ENCODE measurements around the gene GAB1. TPM values are rescaled to one million over a fixed set of nuclear protein-coding genes. Genes with fewer than 3 reads are reported as not detected.
A peak's percentile ranks its signal among the peaks of the same experiment; 100 is the strongest.

Gene GAB1
- total RNA-seq, 1 experiment from 2014 or later = 3.8 TPM

DNA sequence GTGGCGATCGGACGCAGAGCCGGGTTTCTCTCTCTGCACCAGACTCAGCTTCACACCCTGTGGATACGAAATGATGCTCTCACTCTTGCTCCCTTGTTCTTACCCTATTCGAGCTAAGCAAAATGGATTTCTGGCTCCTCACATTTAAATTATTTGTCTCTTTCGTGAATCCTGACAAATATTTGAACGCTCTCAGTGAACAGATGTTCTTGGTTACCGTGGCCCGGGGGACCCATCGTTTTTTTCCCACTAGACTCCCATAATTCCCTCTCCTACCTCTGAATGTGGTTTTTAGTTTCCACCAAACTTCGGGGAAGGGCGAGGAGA lies 177.5 kb downstream of the GAB1 start:
- H3K9me3 ChIP-seq (ENCODE audit: control insufficient read depth in 1 of 2, insufficient read depth in 1 of 2, low read depth in 1 of 2, low read length in 2 of 2) = no peaks in the 10 kb centered on the region
- ChIA-PET RAD21 (ENCODE audit: low non-redundant PET in 1 of 2, low total read pairs in 2 of 2, uncharacterized antibody in 2 of 2, unreplicated experiment in 2 of 2) (no interaction called here), POLR2A (interaction anchor here (1.4 kb wide), 1 partner anchor 13 kb away, joined by 3 read pairs; no protein-coding TSS in a partner anchor), CTCF (no interaction called here)
- peaks cover 12% of the 10 kb centered on the region; the same call in 1 of the 2 replicates for H4K20me1 ChIP-seq (ENCODE audit: insufficient read depth)
- no peak overlapping the region for H2AFZ ChIP-seq (ENCODE audit: low read depth, low read length, poor library complexity, severe bottlenecking)
- BruUV-seq (replicated peaks) = no TSS peak
- peaks cover 3 to 16% of the 10 kb centered on the region in 2 experiments; a peak in 3 of 4 replicates for H3K4me1 ChIP-seq (ENCODE audit: control insufficient read depth in 1 of 2, insufficient read depth in 2 of 2, low read length in 2 of 2)
- peak overlapping the region; percentile 85 for H3K9ac ChIP-seq (ENCODE audit: low read length)
- H3K9me2 ChIP-seq (ENCODE audit: insufficient read depth) = no peaks in the 10 kb centered on the region
- intact Hi-C loops (cut with micrococcal nuclease) = no loop called here
- H3K4me3 ChIP-seq (replicated peaks in 1 of 2; ENCODE audit: low read depth in 1 of 2, low read length in 2 of 2) = peak overlapping the region; percentile 66 to 87
- H3K36me3 ChIP-seq (ENCODE audit: control insufficient read depth in 1 of 2, insufficient read depth in 2 of 2, low read length in 2 of 2) = peaks cover 15 to 17% of the 10 kb centered on the region in 2 experiments; a peak in 3 of 4 replicates
- no peak for ATAC-seq
- peaks cover 56% of the 10 kb centered on the region for H3K79me2 ChIP-seq (ENCODE audit: insufficient read depth, low read length)
- H3K27ac ChIP-seq (ENCODE audit: low read depth, low read length) = peak overlapping the region; percentile 95
- H3K4me2 ChIP-seq (ENCODE audit: low read length) = peak overlapping the region; percentile 79
- H3K27me3 ChIP-seq (ENCODE audit: insufficient read depth, low read length) = no peaks in the 10 kb centered on the region
- no peak for DNase-seq (ENCODE audit: low read depth, low spot score)
- TF ChIP-seq, protein P1, sequence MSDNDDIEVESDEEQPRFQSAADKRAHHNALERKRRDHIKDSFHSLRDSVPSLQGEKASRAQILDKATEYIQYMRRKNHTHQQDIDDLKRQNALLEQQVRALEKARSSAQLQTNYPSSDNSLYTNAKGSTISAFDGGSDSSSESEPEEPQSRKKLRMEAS (IDR thresholded peaks at IDR 0.05) = 0 out of 2 replicates have a peak, but pooled peaks have one; percentile 12
- no peak for TF ChIP-seq EZH2phosphoT487 (IDR thresholded peaks at IDR 0.05; ENCODE audit: borderline replicate concordance)

DNA sequence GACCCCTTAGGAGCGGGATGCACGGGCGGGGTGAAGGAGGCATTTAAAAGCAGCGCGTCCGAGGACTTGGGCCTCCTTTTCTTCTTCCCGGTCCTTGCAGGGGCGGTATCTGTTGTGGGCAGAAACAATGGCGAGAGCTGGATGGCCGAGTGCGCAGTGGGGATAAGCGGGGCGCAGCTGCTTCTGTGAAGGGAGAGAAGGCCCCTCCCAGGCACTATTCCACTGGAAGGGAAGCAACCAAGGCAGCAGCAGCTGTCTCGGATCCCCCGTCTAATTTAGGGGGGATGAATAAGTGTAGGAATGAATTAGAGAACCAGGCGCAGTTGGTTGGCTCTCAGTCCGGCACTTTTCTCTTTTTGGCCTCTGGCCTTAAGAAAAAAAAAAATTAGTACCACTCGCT lies 177.8 kb downstream of the GAB1 start:
- Histone ChIP-seq H3K4me2 (ENCODE audit: low read length) (peak overlapping the region; percentile 79), H3K9ac (ENCODE audit: low read length) (peak overlapping the region; percentile 85), H3K4me1 (ENCODE audit: control insufficient read depth in 1 of 2, insufficient read depth in 2 of 2, low read length in 2 of 2) (peaks cover 3 to 16% of the 10 kb centered on the region in 2 experiments; a peak in 3 of 4 replicates), H3K9me2 (ENCODE audit: insufficient read depth) (no peaks in the 10 kb centered on the region), H3K4me3 (replicated peaks in 1 of 2; ENCODE audit: low read depth in 1 of 2, low read length in 2 of 2) (peak overlapping the region; percentile 66 to 87), H3K79me2 (ENCODE audit: insufficient read depth, low read length) (peaks cover 60% of the 10 kb centered on the region), H3K27me3 (ENCODE audit: insufficient read depth, low read length) (no peaks in the 10 kb centered on the region), H2AFZ (ENCODE audit: low read depth, low read length, poor library complexity, severe bottlenecking) (no peak overlapping the region), H4K20me1 (ENCODE audit: insufficient read depth) (peaks cover 16% of the 10 kb centered on the region; the same call in 1 of the 2 replicates), H3K9me3 (ENCODE audit: control insufficient read depth in 1 of 2, insufficient read depth in 1 of 2, low read depth in 1 of 2, low read length in 2 of 2) (no peaks in the 10 kb centered on the region), H3K27ac (ENCODE audit: low read depth, low read length) (peak overlapping the region; percentile 95), H3K36me3 (ENCODE audit: control insufficient read depth in 1 of 2, insufficient read depth in 2 of 2, low read length in 2 of 2) (peaks cover 18 to 21% of the 10 kb centered on the region in 2 experiments)
- BruUV-seq (replicated peaks) = TSS peak; percentile 44
- ChIA-PET CTCF (no interaction called here), POLR2A (no interaction called here), RAD21 (ENCODE audit: low non-redundant PET in 1 of 2, low total read pairs in 2 of 2, uncharacterized antibody in 2 of 2, unreplicated experiment in 2 of 2) (no interaction called here)
- ATAC-seq (peak; percentile 18; the same call in 1 of the 2 replicates), DNase-seq (ENCODE audit: low read depth, low spot score) (no peak)
- intact Hi-C loops (cut with micrococcal nuclease) = no loop called here
- TF ChIP-seq YY1 (IDR thresholded peaks at IDR 0.05; ENCODE audit: extremely low read depth, insufficient replicate concordance, low read depth, low read length) (peak; percentile 28), EZH2phosphoT487 (IDR thresholded peaks at IDR 0.05; ENCODE audit: borderline replicate concordance) (no peak)
- TF ChIP-seq, protein P2, sequence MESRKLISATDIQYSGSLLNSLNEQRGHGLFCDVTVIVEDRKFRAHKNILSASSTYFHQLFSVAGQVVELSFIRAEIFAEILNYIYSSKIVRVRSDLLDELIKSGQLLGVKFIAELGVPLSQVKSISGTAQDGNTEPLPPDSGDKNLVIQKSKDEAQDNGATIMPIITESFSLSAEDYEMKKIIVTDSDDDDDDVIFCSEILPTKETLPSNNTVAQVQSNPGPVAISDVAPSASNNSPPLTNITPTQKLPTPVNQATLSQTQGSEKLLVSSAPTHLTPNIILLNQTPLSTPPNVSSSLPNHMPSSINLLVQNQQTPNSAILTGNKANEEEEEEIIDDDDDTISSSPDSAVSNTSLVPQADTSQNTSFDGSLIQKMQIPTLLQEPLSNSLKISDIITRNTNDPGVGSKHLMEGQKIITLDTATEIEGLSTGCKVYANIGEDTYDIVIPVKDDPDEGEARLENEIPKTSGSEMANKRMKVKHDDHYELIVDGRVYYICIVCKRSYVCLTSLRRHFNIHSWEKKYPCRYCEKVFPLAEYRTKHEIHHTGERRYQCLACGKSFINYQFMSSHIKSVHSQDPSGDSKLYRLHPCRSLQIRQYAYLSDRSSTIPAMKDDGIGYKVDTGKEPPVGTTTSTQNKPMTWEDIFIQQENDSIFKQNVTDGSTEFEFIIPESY (IDR thresholded peaks at IDR 0.05; ENCODE audit: extremely low read depth, insufficient replicate concordance, low read length) = no peak
- TF ChIP-seq, protein P3, sequence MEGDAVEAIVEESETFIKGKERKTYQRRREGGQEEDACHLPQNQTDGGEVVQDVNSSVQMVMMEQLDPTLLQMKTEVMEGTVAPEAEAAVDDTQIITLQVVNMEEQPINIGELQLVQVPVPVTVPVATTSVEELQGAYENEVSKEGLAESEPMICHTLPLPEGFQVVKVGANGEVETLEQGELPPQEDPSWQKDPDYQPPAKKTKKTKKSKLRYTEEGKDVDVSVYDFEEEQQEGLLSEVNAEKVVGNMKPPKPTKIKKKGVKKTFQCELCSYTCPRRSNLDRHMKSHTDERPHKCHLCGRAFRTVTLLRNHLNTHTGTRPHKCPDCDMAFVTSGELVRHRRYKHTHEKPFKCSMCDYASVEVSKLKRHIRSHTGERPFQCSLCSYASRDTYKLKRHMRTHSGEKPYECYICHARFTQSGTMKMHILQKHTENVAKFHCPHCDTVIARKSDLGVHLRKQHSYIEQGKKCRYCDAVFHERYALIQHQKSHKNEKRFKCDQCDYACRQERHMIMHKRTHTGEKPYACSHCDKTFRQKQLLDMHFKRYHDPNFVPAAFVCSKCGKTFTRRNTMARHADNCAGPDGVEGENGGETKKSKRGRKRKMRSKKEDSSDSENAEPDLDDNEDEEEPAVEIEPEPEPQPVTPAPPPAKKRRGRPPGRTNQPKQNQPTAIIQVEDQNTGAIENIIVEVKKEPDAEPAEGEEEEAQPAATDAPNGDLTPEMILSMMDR (IDR thresholded peaks at IDR 0.05 in 2 of 3, conservative IDR thresholded peaks at IDR 0.05 in 1 of 3; ENCODE audit: borderline replicate concordance in 1 of 3, insufficient read depth in 1 of 3, low read depth in 2 of 3, low read length in 2 of 3) = no peak

Data from HCT116 (cell line).